Fibroblast of upper back skin (primary cell): ENCODE data around the gene TEX11.
"Not testable (repeated sequence)": the region's sequence is repeated elsewhere in the genome, so short reads cannot be mapped to it uniquely, and the experiment has no call there.

Source experiments
- DNase-seq: peaks from one replicate; pipeline ENCODE4 v3.0.0-alpha.2; 2013

The TEX11 gene

DNA sequence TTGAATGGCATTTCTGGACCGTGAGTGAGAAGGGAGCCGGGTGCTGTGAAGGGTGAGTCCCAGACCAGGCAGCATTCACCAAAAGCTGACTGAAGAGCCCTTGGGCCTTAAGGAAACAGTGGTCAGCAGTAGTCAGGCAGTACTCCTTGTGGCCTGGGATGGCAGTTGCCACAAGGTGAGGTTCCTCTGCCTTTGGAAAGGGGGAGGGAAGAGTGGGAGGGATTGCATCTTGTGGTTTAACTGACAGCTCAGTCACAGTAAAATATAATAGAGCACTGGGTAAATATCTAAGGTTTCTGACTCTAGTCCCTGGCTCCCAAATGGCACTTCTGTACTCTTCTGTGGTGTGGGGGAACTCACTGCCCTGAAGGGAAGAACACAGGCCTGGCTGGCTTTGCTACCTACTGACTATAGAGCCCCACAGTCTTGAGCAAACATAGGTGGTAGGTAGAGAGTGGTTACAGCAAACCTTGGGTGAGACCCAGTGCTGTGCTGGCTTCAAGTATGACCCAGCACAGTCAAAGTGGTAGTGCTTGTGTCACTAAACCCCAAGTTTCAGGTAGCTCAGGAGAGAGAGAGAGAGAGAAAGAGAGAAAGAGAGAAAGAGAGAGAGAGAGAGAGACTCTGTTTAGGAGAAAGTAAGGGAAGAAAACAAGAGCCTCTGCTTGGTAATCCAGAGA, 154.2 kb downstream of the TEX11 start:
- no peak for DNase-seq

GRCh38 chrX:70733774-70734173, 174.7 kb downstream of the TEX11 start:
- not testable (repeated sequence) for DNase-seq

- not testable (repeated sequence) for DNase-seq
Measured at GRCh38 chrX:70727961-70728360, 180.6 kb downstream of the TEX11 start.

DNA sequence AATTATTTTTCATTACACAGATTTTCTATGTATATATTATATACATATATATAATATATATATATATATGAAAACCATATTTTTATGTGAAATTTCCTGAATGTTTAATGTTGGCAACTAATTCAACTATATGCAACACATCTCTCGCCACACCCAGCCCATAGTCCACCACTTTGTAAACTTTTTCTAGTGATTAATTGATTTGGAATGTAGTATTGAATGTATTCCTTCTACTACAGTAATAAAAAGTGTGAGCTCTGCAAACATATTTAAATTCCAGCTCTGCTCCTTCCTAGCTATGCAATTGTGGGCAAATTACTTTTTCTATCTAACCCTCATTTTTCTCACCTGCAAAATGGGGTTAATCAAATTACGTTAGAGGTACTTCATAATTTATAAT, 187.8 kb downstream of the TEX11 start:
- no peak for DNase-seq

- DNase-seq: not testable (repeated sequence)
Measured at GRCh38 chrX:70711336-70711735, 197.2 kb downstream of the TEX11 start.

- no peak for DNase-seq
Measured at GRCh38 chrX:70694339-70695122, 214.0 kb downstream of the TEX11 start.

DNA sequence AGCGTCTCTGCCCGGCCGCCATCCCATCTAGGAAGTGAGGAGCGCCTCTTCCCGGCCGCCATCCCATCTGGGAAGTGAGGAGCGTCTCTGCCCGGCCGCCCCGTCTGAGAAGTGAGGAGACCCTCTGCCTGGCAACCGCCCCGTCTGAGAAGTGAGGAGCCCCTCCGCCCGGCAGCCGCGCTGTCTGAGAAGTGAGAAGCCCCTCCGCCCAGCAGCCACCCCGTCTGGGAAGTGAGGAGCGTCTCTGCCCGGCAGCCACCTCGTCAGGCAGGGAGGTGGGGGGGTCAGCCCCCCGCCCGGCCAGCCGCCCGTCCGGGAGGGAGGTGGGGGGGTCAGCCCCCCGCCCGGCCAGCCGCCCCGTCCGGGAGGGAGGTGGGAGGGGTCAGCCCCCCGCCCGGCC, 229.1 kb downstream of the TEX11 start:
- DNase-seq: not testable (repeated sequence)

- no peak for DNase-seq
Measured at GRCh38 chrX:70675284-70675683, 233.2 kb downstream of the TEX11 start.

GRCh38 chrX:70672326-70672725, 236.2 kb downstream of the TEX11 start:
- no peak for DNase-seq

GRCh38 chrX:70669120-70669519, 239.4 kb downstream of the TEX11 start:
- no peak for DNase-seq

DNA sequence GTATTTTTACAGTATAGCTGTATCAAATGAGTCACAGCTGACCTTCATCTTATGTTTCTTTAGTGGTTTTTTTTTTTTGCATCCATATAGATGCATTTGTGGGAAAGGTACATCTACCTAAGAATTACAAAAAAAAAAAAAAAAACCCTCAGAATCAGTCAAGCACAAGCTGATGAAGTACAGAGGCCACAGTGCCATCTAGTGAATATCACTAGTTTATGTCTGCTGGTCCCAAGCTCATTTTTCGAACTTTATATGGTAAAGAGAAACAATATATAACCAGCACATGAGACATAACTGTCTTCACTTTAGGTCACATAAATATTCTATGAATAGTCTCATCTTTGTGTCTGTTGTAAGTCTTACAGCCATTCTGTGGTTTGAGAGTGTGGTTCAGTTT, 243.8 kb downstream of the TEX11 start:
- DNase-seq: peak; percentile 19

DNA sequence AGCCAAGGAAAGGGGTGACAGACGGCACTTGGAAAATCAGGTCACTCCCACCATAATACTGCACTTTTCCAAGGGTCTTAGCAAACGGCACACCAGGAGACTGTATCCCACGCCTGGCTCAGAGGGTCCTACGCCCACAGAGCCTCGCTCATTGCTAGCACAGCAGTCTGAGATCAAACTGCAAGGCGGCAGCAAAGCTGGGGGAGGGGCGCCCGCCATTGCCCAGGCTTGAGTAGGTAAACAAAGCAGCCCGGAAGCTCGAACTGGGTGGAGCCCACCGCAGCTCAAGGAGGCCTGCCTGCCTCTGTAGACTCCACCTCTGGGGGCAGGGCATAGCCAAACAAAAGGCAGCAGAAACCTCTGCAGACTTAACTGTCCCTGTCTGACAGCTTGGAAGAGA, 247.4 kb downstream of the TEX11 start:
- DNase-seq: not testable (repeated sequence)

GRCh38 chrX:70657546-70657945, 251.0 kb downstream of the TEX11 start:
- DNase-seq: not testable (repeated sequence)

DNA sequence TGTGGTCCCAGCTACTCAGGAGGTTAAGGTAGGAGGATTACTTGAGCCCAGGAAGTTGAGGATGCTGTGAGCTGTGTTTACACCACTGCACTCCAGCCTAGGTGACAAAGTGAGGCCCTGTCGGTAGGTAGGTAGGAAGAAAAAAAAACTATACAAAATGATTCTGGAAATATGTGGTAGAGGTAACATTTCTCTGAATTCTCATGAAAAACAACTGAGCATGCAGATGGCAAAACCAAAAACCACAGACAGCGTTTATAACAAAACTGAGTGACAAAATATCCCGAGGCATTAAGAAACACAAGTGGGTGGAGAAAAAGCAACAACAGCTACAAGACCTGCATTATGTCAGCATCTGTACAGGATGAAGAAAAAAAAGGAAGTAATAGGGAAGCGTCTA, 252.2 kb downstream of the TEX11 start:
- no peak for DNase-seq

GRCh38 chrX:70647910-70648309, 260.6 kb downstream of the TEX11 start:
- not testable (repeated sequence) for DNase-seq

GRCh38 chrX:70636218-70636617, 272.3 kb downstream of the TEX11 start:
- no peak for DNase-seq

- no peak for DNase-seq
Measured at GRCh38 chrX:70635669-70636068, 272.8 kb downstream of the TEX11 start.

DNA sequence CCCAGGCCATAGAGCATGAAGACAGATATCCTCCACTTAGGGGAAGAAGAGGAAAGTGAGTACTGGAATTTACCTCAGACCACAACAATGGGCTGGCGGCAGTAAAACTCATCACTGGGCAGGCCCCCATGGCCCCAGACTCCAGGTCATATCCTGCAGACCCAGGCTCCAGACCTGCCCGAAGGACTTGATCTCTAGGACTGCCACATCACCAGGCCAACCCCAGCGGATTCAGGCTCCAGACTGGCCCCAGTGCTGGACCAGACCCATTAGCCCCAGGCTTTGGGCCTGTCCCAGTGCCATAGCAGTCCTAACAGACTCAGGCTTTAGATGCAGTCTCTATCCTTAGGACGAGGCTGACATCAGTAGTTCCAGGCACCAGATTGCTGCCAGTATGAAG, 273.3 kb downstream of the TEX11 start:
- no peak for DNase-seq

- DNase-seq: no peak
Measured at GRCh38 chrX:70621743-70622142, 286.8 kb downstream of the TEX11 start.

DNA sequence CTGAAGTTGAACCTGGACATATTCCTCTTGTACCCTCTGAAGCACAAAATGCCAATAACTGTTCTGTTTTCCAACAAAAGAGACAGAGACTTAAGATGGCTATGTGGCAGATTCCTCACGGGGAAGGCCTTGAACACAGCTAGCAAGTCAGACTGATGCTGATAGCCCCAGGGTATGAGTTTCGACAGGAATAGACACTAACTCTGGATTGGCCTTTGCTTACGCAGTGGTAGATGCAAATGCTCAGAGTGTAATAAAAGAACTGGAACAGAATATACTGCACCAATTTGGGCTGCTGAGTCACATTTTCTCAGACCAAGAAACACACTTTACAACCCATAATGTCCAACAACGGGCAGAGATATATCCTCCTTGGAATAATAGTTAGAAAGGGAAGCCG, 290.0 kb downstream of the TEX11 start:
- DNase-seq: no peak

GRCh38 chrX:70613295-70613694, 295.2 kb downstream of the TEX11 start:
- DNase-seq: peak; percentile 27

DNA sequence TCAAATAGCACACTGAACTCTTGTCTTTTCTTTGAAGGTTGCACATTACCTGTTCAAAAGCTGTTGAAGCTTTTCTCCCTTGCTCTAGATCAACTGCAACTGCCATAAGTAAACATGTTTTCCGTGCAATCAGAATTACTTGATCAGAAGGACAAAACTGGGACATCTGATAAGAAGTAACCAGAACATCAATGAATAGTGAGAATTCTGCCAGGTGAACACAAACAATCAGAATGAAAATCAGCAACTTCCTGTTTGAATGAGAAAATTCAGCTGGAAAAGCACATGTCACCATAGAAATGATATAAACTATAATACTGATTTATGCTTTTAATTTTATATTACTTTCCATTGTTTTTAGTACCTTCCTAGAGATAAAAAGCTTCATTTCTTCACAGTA, 303.2 kb downstream of the TEX11 start:
- DNase-seq: no peak

DNA sequence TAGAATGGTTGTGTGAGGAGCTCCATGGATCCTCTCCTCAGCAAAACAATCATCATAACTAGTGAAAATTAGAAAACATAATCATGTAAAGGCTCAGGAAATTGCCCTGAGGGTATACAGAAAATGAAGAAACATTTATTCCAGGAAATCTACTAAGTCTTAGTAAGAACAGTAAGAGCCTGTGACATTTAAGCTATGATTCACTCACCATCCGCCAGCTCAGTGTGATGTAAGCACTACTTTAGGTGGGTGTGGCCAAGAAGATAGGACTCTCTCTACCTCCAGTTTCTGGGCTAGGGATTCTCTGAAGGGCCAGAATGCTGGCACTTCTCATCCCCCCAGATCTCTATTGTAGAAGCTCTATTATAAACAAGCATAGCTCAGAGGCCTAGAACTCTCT, 316.4 kb downstream of the TEX11 start:
- peak; percentile 50 for DNase-seq

GRCh38 chrX:70587158-70587557, 321.4 kb downstream of the TEX11 start:
- DNase-seq: not testable (repeated sequence)

GRCh38 chrX:70577442-70577841, 331.1 kb downstream of the TEX11 start:
- DNase-seq: no peak
